GM12878 (cell line): ENCODE data around the gene IL17RB. TPM values are rescaled to one million over a fixed set of nuclear protein-coding genes. Genes with fewer than 3 reads are reported as not detected.

Experiments
- CBFB ChIP-seq: IDR thresholded peaks from 2 replicates; pipeline ENCODE4 v1.6.1; 2016; ENCODE audit warnings: antibody characterized with exemption, low read depth
- CUX1 ChIP-seq: IDR thresholded peaks from 2 replicates; pipeline ENCODE4 v1.6.1; 2012; ENCODE audit warnings: improper control_type of control experiment, low read depth, low read length; ENCODE audit not compliant: insufficient replicate concordance
- NRF1 ChIP-seq: conservative IDR thresholded peaks from 2 replicates; pipeline ENCODE4 v1.6.1; 2011; ENCODE audit warnings: mild to moderate bottlenecking, low read depth, low read length, improper control_type of control experiment
- RELA ChIP-seq: fragments of 450-650 bp; IDR thresholded peaks from 2 replicates; pipeline ENCODE4 v1.8.0; 2014; ENCODE audit warnings: borderline replicate concordance; ENCODE audit not compliant: partially characterized antibody
- SMC3 ChIP-seq: IDR thresholded peaks from 2 replicates; pipeline ENCODE4 v1.6.1; 2011; ENCODE audit warnings: low read length, improper control_type of control experiment, borderline replicate concordance
- SREBF1 ChIP-seq: IDR thresholded peaks from 2 replicates; pipeline ENCODE4 v1.6.1; 2012; ENCODE audit warnings: mild to moderate bottlenecking, low read length
- YY1 ChIP-seq: IDR thresholded peaks from 2 replicates; pipeline ENCODE4 v1.6.1; 2011; ENCODE audit warnings: low read depth, mild to moderate bottlenecking, low read length
- polyA plus RNA-seq, 11 experiments: library from polyadenylated mRNA; depleted of rRNA in 4 of 11; unstranded in 6 of 11; stranded (reverse) in 5 of 11; fragments of >200 nt; fragmentation: Nextera tagmentation in 4 of 11; fragmentation: Illumina TruSeq in 1 of 11; extraction: Ambion mirVana in 4 of 11; extraction: Trizol in 1 of 11; gene quantifications; 1 replicate in 1 of 11; 2 replicates in 10 of 11; pipeline versions ENCODE4 v1.2.1 to v1.2.3, GENCODE V29; 2011 to 2016; ENCODE audit warnings: inconsistent platforms in 2 of 11, missing spikeins in 2 of 11, low read depth in 1 of 11
- total RNA-seq, 4 experiments: library from RNA; depleted of rRNA in 3 of 4; stranded (reverse); fragments of >200 nt in 3 of 4; fragmentation: Illumina TruSeq in 1 of 4; extraction: Trizol in 1 of 4; gene quantifications; 2 replicates each; pipeline versions ENCODE4 v1.2.1 to v1.2.3, GENCODE V29; 2013 to 2021
- TF ChIP-seq, protein P1 (sequence below): fragments of 450-650 bp; IDR thresholded peaks from 2 replicates; pipeline ENCODE4 v1.6.1; 2018; ENCODE audit warnings: borderline replicate concordance, mild to moderate bottlenecking; ENCODE audit not compliant: partially characterized antibody
- TF ChIP-seq, protein P2 (sequence below): fragments of 150-350 bp; IDR thresholded peaks from 2 replicates; pipeline ENCODE4 v1.6.1; 2016; ENCODE audit warnings: low read depth, low read length
- TF ChIP-seq, protein P3 (sequence below): fragments of 450-650 bp; formaldehyde crosslinking; IDR thresholded peaks from 2 replicates; pipeline ENCODE4 v1.4.0; 2022; ENCODE audit warnings: mild to moderate bottlenecking, moderate library complexity

Gene IL17RB
- total and polyA plus RNA-seq, 10 of the 15 experiments (the other 5 are each of a cell fraction or from before 2014, with no cell fraction given) = 1.9 to 17.2 (median 2.9) TPM

- TF ChIP-seq, protein P1, sequence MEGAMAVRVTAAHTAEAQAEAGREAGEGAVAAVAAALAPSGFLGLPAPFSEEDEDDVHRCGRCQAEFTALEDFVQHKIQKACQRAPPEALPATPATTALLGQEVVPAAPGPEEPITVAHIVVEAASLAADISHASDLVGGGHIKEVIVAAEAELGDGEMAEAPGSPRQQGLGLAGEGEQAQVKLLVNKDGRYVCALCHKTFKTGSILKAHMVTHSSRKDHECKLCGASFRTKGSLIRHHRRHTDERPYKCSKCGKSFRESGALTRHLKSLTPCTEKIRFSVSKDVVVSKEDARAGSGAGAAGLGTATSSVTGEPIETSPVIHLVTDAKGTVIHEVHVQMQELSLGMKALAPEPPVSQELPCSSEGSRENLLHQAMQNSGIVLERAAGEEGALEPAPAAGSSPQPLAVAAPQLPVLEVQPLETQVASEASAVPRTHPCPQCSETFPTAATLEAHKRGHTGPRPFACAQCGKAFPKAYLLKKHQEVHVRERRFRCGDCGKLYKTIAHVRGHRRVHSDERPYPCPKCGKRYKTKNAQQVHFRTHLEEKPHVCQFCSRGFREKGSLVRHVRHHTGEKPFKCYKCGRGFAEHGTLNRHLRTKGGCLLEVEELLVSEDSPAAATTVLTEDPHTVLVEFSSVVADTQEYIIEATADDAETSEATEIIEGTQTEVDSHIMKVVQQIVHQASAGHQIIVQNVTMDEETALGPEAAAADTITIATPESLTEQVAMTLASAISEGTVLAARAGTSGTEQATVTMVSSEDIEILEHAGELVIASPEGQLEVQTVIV = no peak
- TF ChIP-seq RELA (no peak), CBFB (no peak), CUX1 (no peak), YY1 (no peak), NRF1 (no peak), SMC3 (no peak), SREBF1 (no peak)
- TF ChIP-seq, protein P2, sequence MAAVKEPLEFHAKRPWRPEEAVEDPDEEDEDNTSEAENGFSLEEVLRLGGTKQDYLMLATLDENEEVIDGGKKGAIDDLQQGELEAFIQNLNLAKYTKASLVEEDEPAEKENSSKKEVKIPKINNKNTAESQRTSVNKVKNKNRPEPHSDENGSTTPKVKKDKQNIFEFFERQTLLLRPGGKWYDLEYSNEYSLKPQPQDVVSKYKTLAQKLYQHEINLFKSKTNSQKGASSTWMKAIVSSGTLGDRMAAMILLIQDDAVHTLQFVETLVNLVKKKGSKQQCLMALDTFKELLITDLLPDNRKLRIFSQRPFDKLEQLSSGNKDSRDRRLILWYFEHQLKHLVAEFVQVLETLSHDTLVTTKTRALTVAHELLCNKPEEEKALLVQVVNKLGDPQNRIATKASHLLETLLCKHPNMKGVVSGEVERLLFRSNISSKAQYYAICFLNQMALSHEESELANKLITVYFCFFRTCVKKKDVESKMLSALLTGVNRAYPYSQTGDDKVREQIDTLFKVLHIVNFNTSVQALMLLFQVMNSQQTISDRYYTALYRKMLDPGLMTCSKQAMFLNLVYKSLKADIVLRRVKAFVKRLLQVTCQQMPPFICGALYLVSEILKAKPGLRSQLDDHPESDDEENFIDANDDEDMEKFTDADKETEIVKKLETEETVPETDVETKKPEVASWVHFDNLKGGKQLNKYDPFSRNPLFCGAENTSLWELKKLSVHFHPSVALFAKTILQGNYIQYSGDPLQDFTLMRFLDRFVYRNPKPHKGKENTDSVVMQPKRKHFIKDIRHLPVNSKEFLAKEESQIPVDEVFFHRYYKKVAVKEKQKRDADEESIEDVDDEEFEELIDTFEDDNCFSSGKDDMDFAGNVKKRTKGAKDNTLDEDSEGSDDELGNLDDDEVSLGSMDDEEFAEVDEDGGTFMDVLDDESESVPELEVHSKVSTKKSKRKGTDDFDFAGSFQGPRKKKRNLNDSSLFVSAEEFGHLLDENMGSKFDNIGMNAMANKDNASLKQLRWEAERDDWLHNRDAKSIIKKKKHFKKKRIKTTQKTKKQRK = no peak
- TF ChIP-seq, protein P3, sequence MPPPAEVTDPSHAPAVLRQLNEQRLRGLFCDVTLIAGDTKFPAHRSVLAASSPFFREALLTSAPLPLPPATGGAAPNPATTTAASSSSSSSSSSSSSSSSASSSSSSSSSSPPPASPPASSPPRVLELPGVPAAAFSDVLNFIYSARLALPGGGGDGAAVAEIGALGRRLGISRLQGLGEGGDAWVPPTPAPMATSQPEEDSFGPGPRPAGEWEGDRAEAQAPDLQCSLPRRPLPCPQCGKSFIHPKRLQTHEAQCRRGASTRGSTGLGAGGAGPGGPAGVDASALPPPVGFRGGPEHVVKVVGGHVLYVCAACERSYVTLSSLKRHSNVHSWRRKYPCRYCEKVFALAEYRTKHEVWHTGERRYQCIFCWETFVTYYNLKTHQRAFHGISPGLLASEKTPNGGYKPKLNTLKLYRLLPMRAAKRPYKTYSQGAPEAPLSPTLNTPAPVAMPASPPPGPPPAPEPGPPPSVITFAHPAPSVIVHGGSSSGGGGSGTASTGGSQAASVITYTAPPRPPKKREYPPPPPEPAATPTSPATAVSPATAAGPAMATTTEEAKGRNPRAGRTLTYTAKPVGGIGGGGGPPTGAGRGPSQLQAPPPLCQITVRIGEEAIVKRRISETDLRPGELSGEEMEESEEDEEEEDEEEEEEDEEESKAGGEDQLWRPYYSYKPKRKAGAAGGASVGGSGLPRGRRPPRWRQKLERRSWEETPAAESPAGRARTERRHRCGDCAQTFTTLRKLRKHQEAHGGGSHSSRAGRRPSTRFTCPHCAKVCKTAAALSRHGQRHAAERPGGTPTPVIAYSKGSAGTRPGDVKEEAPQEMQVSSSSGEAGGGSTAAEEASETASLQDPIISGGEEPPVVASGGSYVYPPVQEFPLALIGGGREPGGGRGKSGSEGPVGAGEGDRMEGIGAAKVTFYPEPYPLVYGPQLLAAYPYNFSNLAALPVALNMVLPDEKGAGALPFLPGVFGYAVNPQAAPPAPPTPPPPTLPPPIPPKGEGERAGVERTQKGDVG (CRISPR knock-in tag) = no peak
These were observed 47.0 kb upstream of the IL17RB start (continued) for GRCh38 chr3:53799338-53799865.
